HCT116 (cell line): Measurements from ENCODE around the gene LHPP. TPM values are rescaled to one million over a fixed set of nuclear protein-coding genes. Genes with fewer than 3 reads are reported as not detected.

Experiments used
- ATAC-seq: fragments of 200-7000 bp; cut with Tn5 transposase; 2 replicates; pipeline ENCODE4 v1.9.1; 2020; ENCODE audit warnings: mild to moderate bottlenecking, moderate library complexity
- BruUV-seq: library from RNA; stranded (reverse); fragments of 400-500 nt; replicated peaks from 2 replicates; lab custom pipeline; 2021; lab: Mats Ljungman, UMichigan
- CTCF ChIA-PET: fragments of 300-600 bp; sonication (Branson Sonifier 250); formaldehyde crosslinking; loops from one replicate; lab custom pipeline; 2021; ENCODE audit warnings: antibody characterized with exemption; lab: Charles Lee
- POLR2A ChIA-PET: fragments of 300-600, 350-600 bp; sonication (Branson Sonifier 250); formaldehyde crosslinking; loops from one replicate; lab custom pipeline; 2021; ENCODE audit warnings: antibody characterized with exemption; lab: Charles Lee
- RAD21 ChIA-PET, 2 experiments: fragments of 300-600 bp; sonication (Branson Sonifier 250); formaldehyde crosslinking; loops; one replicate each; lab custom pipeline; 2023; ENCODE audit warnings: low total read pairs in 2 of 2; ENCODE audit not compliant: uncharacterized antibody in 2 of 2, unreplicated experiment in 2 of 2, low non-redundant PET in 1 of 2; lab: Charles Lee
- DNase-seq: peaks from one replicate; pipeline ENCODE4 v3.0.0-alpha.2; 2010; ENCODE audit warnings: low read depth, low spot score
- H2AFZ ChIP-seq: fragments of 200-600 bp; shearing (Covaris generic), sonication (generic); 2 replicates; pipeline ENCODE4 v1.6.1; 2017; ENCODE audit warnings: low read depth, mixed run types, mixed read lengths, antibody characterized with exemption, low read length; ENCODE audit not compliant: poor library complexity, severe bottlenecking
- H3K27ac ChIP-seq: 2 replicates; pipeline ENCODE4 v1.5.1; 2012; ENCODE audit warnings: low read depth, low read length
- H3K27me3 ChIP-seq: fragments of 200-600 bp; sonication (generic); 2 replicates; pipeline ENCODE4 v1.6.1; 2016; ENCODE audit warnings: mixed run types, low read length, mixed read lengths; ENCODE audit not compliant: insufficient read depth
- H3K36me3 ChIP-seq, 2 experiments: fragments of 200-500 bp in 1 of 2; fragments of 200-600 bp in 1 of 2; sonication (Bioruptor generic) in 1 of 2; sonication (generic) in 1 of 2; 2 replicates each; pipeline versions ENCODE4 v1.5.1 to v1.6.1; 2014 to 2016; ENCODE audit warnings: low read length in 2 of 2, inconsistent platforms in 1 of 2, mixed read lengths in 1 of 2, mixed run types in 1 of 2; ENCODE audit not compliant: insufficient read depth in 2 of 2, control insufficient read depth in 1 of 2
- H3K4me1 ChIP-seq, 2 experiments: fragments of 200-600 bp in 1 of 2; sonication (generic) in 1 of 2; 2 replicates each; pipeline versions ENCODE4 v1.5.1 to v1.6.1; 2012 to 2017; ENCODE audit warnings: low read length in 2 of 2, inconsistent platforms in 1 of 2, mild to moderate bottlenecking in 1 of 2, mixed read lengths in 1 of 2, mixed run types in 1 of 2, moderate library complexity in 1 of 2; ENCODE audit not compliant: insufficient read depth in 2 of 2, control insufficient read depth in 1 of 2
- H3K4me2 ChIP-seq: fragments of 200-600 bp; sonication (generic); 2 replicates; pipeline ENCODE4 v1.6.1; 2017; ENCODE audit warnings: mixed run types, low read length, mixed read lengths
- H3K4me3 ChIP-seq, 2 experiments: fragments of 200-600 bp in 1 of 2; sonication (generic) in 1 of 2; replicated peaks in 1 of 2; 2 replicates each; pipeline ENCODE4 v1.5.1; 2011 to 2016; ENCODE audit warnings: low read length in 2 of 2, control low read depth in 1 of 2, low read depth in 1 of 2, mild to moderate bottlenecking in 1 of 2, mixed read lengths in 1 of 2, mixed run types in 1 of 2
- H3K79me2 ChIP-seq: fragments of 200-600 bp; sonication (generic); 2 replicates; pipeline ENCODE4 v1.6.1; 2017; ENCODE audit warnings: mild to moderate bottlenecking, mixed run types, low read length, moderate library complexity, mixed read lengths; ENCODE audit not compliant: insufficient read depth
- H3K9ac ChIP-seq: fragments of 200-600 bp; sonication (generic); 2 replicates; pipeline ENCODE4 v1.6.1; 2016; ENCODE audit warnings: low read length, mixed read lengths
- H3K9me2 ChIP-seq: fragments of 200-600 bp; sonication (generic), shearing (Covaris generic); 2 replicates; pipeline ENCODE4 v1.6.1; 2017; ENCODE audit warnings: mixed run types, mild to moderate bottlenecking, moderate library complexity; ENCODE audit not compliant: insufficient read depth
- H3K9me3 ChIP-seq, 2 experiments: fragments of 200-500 bp in 1 of 2; fragments of 200-600 bp in 1 of 2; sonication (Bioruptor generic) in 1 of 2; sonication (generic) in 1 of 2; 2 replicates each; pipeline ENCODE4 v1.6.1; 2014 to 2017; ENCODE audit warnings: low read length in 2 of 2, mixed read lengths in 2 of 2, inconsistent platforms in 1 of 2, low read depth in 1 of 2, mild to moderate bottlenecking in 1 of 2, mixed run types in 1 of 2, moderate library complexity in 1 of 2; ENCODE audit not compliant: control insufficient read depth in 1 of 2, insufficient read depth in 1 of 2
- H4K20me1 ChIP-seq: fragments of 200-600 bp; sonication (generic), shearing (Covaris generic); 2 replicates; pipeline ENCODE4 v1.6.1; 2017; ENCODE audit warnings: mixed run types, mild to moderate bottlenecking, moderate library complexity; ENCODE audit not compliant: insufficient read depth
- ATF3 ChIP-seq: IDR thresholded peaks from 2 replicates; pipeline ENCODE4 v1.6.1; 2012
- CBX3 ChIP-seq: IDR thresholded peaks from 2 replicates; pipeline ENCODE4 v1.6.1; 2012; ENCODE audit warnings: low read depth
- CEBPB ChIP-seq: IDR thresholded peaks from 2 replicates; pipeline ENCODE4 v1.6.1; 2012; ENCODE audit warnings: low read depth
- JUND ChIP-seq: IDR thresholded peaks from 2 replicates; pipeline ENCODE4 v1.6.1; 2012
- MAX ChIP-seq: IDR thresholded peaks from 2 replicates; pipeline ENCODE4 v1.6.1; 2012
- RAD21 ChIP-seq: IDR thresholded peaks from 2 replicates; pipeline ENCODE4 v1.6.1; 2012; ENCODE audit warnings: low read depth, mild to moderate bottlenecking
- SIN3A ChIP-seq: IDR thresholded peaks from 2 replicates; pipeline ENCODE4 v1.6.1; 2012; ENCODE audit warnings: low read depth
- YY1 ChIP-seq: IDR thresholded peaks from 2 replicates; pipeline ENCODE4 v1.6.1; 2011; ENCODE audit warnings: low read length, low read depth, moderate library complexity, mild to moderate bottlenecking; ENCODE audit not compliant: insufficient replicate concordance; ENCODE audit errors: extremely low read depth
- intact Hi-C: fragments of 100-400 bp; cut with micrococcal nuclease; formaldehyde crosslinking; loops from 2 replicates; pipeline ENCODE4 v1.10.0; 2022
- total RNA-seq: library from RNA; stranded (reverse); gene quantifications from one replicate; pipeline ENCODE4 v1.2.1, GENCODE V29; 2021; ENCODE audit not compliant: unreplicated experiment

LHPP gene
- total RNA-seq, 1 experiment from 2014 or later = 45.8 TPM

- RAD21 ChIA-PET = no interaction called here
- CTCF ChIA-PET = no interaction called here
- peaks cover 6 to 21% of the 10 kb centered on the region in 2 experiments; a peak in 3 of 4 replicates for H3K4me1 ChIP-seq
These were observed 188.6 kb downstream of the LHPP start for GRCh38 chr10:124650263-124650662.

GRCh38 chr10:124650820-124651401 is 189.3 kb downstream of the LHPP start:
- no peak overlapping the region for H3K4me2 ChIP-seq
- H3K4me3 ChIP-seq = no peak overlapping the region
- no peak overlapping the region for H3K27ac ChIP-seq
- H4K20me1 ChIP-seq = no peaks in the 10 kb centered on the region
- RAD21 ChIA-PET = no interaction called here
- no peak for TF ChIP-seq YY1
- TF ChIP-seq JUND = no peak
- TF ChIP-seq CEBPB = no peak
- TF ChIP-seq MAX = no peak
- no peaks in the 10 kb centered on the region for H3K36me3 ChIP-seq
- CTCF ChIA-PET = no interaction called here
- no peaks in the 10 kb centered on the region; the same call in 1 of the 2 replicates for H3K79me2 ChIP-seq
- peaks cover 6 to 23% of the 10 kb centered on the region in 2 experiments; a peak in 3 of 4 replicates for H3K4me1 ChIP-seq
- no TSS peak for BruUV-seq
- no peak overlapping the region for H3K9ac ChIP-seq
- no peaks in the 10 kb centered on the region for H3K9me3 ChIP-seq
- H3K27me3 ChIP-seq = no peaks in the 10 kb centered on the region
- ATAC-seq = no peak
- no peak overlapping the region for H2AFZ ChIP-seq
- intact Hi-C loops = no loop called here
- H3K9me2 ChIP-seq = no peaks in the 10 kb centered on the region
- POLR2A ChIA-PET = no interaction called here
- no peak for DNase-seq

More at GRCh38 chr10:124650263-124650662, 188.6 kb downstream of the LHPP start:
- BruUV-seq = no TSS peak
- no peaks in the 10 kb centered on the region for H4K20me1 ChIP-seq
- H3K36me3 ChIP-seq = no peaks in the 10 kb centered on the region
- no peaks in the 10 kb centered on the region for H3K9me3 ChIP-seq
- H3K9me2 ChIP-seq = no peaks in the 10 kb centered on the region
- H3K9ac ChIP-seq = no peak overlapping the region
- H3K4me2 ChIP-seq = no peak overlapping the region
- POLR2A ChIA-PET = no interaction called here
- no peak overlapping the region for H3K27ac ChIP-seq
- intact Hi-C loops = no loop called here
- no peaks in the 10 kb centered on the region for H3K27me3 ChIP-seq
- TF ChIP-seq YY1 (no peak), ATF3 (no peak), CBX3 (no peak), JUND (no peak), RAD21 (no peak), SIN3A (no peak)
- no peak overlapping the region for H2AFZ ChIP-seq
- no peak for ATAC-seq
- H3K4me3 ChIP-seq = no peak overlapping the region
- H3K79me2 ChIP-seq = no peaks in the 10 kb centered on the region; the same call in 1 of the 2 replicates
- DNase-seq = no peak
